Mucosa of descending colon (tissue), 3 donors: Measurements from ENCODE around the gene MAP3K5. TPM values are rescaled to one million over a fixed set of nuclear protein-coding genes. Genes with fewer than 3 reads are reported as not detected.

Experiments
- ATAC-seq: fragments of 200-7000 bp; cut with Tn5 transposase; one replicate; pipeline ENCODE4 v1.9.1; 2020; ENCODE audit warnings: mild to moderate bottlenecking, moderate library complexity
- DNase-seq, 3 donors: peaks; one replicate each; pipeline ENCODE4 v3.0.0-alpha.2; 2020
- H3K36me3 ChIP-seq: fragments of 200-600 bp; one replicate; pipeline ENCODE4 v1.8.0; 2021; ENCODE audit warnings: low read depth, mild to moderate bottlenecking
- H3K4me1 ChIP-seq: fragments of 200-600 bp; one replicate; pipeline ENCODE4 v1.8.0; 2021; ENCODE audit warnings: low read depth, mild to moderate bottlenecking
- H3K4me3 ChIP-seq: fragments of 200-600 bp; one replicate; pipeline ENCODE4 v1.8.0; 2021; ENCODE audit warnings: mild to moderate bottlenecking
- H3K9me3 ChIP-seq: fragments of 200-600 bp; one replicate; pipeline ENCODE4 v1.8.0; 2021; ENCODE audit warnings: mild to moderate bottlenecking
- intact Hi-C, 2 donors: fragments of 100-400 bp; cut with DNase I in 1 of 2; cut with micrococcal nuclease in 1 of 2; formaldehyde crosslinking; loops; one replicate each; pipeline versions ENCODE4 v1.11.0 to v1.11.1; 2022; cut with DNase I, micrococcal nuclease
- total RNA-seq, 3 donors: library from RNA; stranded (reverse); fragmentation: NEBNext Ultra II Directional in 2 of 3; extraction: Animal tissue kit (Norgen Biotek cat#: 25700) in 2 of 3; gene quantifications; one replicate each; pipeline versions ENCODE4 v1.2.1 to v1.2.4, GENCODE V29; 2021 to 2023
- TF ChIP-seq, protein P1 (sequence below): fragments of 200-600 bp; IDR thresholded peaks from one replicate; pipeline ENCODE4 v1.8.0; 2022; ENCODE audit warnings: antibody characterized with exemption, mild to moderate bottlenecking
- donor health status: DM: no; HTN: no; CAD: no; lungs with moderate emphysema.
- donor health status: DM: no; HTN: no; CAD: no.
- donor health status: DM: no; HTN: yes; CAD: no.

MAP3K5 gene
- total RNA-seq, 3 donors from 2014 or later = 12.6 to 18.2 (median 16.3) TPM

DNA sequence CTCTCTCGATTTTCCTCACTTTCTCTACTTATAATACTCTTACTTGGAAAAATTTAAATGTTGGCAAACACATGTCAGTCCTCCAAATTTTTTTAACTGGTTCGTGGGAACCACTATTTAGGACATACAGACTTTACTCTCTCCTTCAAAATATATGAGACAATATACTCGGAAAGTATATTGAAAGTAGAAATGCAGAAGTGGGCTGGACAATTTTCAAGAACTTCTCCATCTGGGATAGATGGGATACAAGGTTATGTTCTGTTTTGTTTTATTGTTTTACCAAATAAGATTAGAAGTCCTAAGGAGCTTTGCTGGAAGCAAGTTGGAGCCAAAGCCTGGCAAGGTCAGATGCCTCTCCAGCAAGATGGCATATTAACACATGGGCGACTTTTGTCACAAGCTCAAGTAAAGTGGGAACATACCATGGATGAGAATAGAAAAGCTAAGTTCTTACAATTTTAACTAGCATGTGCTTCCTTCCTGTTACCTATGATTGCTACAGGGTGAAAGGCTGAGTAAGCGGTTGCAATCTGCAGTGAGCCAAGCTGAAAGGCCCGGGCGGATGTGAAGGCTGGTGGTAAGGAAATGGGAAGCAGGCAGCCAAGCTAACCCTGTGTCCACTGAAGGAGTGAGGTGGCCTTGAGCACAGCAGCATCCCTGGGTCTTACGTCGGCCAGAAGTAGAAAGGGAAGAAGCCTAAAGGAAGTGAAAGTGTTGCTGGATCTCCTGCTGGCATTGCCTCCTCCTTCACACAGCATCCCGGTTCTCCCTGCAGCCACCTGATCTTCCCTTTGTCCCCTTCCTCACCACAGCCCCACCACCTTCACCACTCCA, 7.1 kb downstream of the MAP3K5 start:
- Histone ChIP-seq H3K36me3 (no peaks in the 10 kb centered on the region), H3K4me3 (no peak overlapping the region), H3K4me1 (peaks cover 35% of the 10 kb centered on the region), H3K9me3 (no peaks in the 10 kb centered on the region)
- peak; percentile 63 for ATAC-seq
- TF ChIP-seq, protein P1, sequence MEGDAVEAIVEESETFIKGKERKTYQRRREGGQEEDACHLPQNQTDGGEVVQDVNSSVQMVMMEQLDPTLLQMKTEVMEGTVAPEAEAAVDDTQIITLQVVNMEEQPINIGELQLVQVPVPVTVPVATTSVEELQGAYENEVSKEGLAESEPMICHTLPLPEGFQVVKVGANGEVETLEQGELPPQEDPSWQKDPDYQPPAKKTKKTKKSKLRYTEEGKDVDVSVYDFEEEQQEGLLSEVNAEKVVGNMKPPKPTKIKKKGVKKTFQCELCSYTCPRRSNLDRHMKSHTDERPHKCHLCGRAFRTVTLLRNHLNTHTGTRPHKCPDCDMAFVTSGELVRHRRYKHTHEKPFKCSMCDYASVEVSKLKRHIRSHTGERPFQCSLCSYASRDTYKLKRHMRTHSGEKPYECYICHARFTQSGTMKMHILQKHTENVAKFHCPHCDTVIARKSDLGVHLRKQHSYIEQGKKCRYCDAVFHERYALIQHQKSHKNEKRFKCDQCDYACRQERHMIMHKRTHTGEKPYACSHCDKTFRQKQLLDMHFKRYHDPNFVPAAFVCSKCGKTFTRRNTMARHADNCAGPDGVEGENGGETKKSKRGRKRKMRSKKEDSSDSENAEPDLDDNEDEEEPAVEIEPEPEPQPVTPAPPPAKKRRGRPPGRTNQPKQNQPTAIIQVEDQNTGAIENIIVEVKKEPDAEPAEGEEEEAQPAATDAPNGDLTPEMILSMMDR = no peak
- DNase-seq = peak; percentile 49 to 85 (median 60)
- intact Hi-C loops = no loop called here

DNA sequence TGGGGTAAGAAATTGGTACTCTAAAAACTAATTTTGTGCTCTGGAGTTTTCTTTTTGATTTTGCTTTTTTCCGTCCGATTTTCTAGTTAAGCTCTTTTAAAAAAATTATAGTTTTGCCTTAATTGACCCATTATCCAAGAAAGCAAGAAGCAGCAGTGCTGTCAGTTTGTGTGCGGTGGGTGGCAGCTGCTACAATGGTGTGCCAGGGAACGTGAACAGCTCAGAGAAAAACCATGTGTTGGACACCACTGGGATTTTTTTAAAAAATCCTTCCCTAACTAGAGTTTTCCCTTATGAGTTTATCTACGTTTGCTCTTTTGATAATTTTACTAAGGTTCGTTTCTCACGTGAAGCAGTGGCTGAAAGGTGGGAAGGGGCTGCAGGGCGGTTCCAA, 8.0 kb downstream of the MAP3K5 start:
- no peaks in the 10 kb centered on the region for H3K9me3 ChIP-seq
- ATAC-seq = no peak
- TF ChIP-seq, protein P1 = no peak
- DNase-seq = no peak
- no peaks in the 10 kb centered on the region for H3K36me3 ChIP-seq
- H3K4me1 ChIP-seq = peaks cover 38% of the 10 kb centered on the region
- H3K4me3 ChIP-seq = no peak overlapping the region
- intact Hi-C loops = no loop called here

- DNase-seq = peak in 2 of 3 donors; percentile 36 to 63
- TF ChIP-seq, protein P1 = no peak
- intact Hi-C loops = no loop called here
- Histone ChIP-seq H3K9me3 (no peaks in the 10 kb centered on the region), H3K4me1 (peaks cover 38% of the 10 kb centered on the region), H3K4me3 (no peak overlapping the region), H3K36me3 (no peaks in the 10 kb centered on the region)
- peak; percentile 77 for ATAC-seq
These were observed 8.6 kb downstream of the MAP3K5 start for GRCh38 chr6:136783495-136784270.

- TF ChIP-seq, protein P1 = no peak
- H3K4me1 ChIP-seq = peaks cover 37% of the 10 kb centered on the region
- intact Hi-C loops = no loop called here
- no peak overlapping the region for H3K4me3 ChIP-seq
- ATAC-seq (no peak), DNase-seq (no peak)
- no peaks in the 10 kb centered on the region for H3K36me3 ChIP-seq
- no peaks in the 10 kb centered on the region for H3K9me3 ChIP-seq
These were observed 9.3 kb downstream of the MAP3K5 start for GRCh38 chr6:136783021-136783420.

DNA sequence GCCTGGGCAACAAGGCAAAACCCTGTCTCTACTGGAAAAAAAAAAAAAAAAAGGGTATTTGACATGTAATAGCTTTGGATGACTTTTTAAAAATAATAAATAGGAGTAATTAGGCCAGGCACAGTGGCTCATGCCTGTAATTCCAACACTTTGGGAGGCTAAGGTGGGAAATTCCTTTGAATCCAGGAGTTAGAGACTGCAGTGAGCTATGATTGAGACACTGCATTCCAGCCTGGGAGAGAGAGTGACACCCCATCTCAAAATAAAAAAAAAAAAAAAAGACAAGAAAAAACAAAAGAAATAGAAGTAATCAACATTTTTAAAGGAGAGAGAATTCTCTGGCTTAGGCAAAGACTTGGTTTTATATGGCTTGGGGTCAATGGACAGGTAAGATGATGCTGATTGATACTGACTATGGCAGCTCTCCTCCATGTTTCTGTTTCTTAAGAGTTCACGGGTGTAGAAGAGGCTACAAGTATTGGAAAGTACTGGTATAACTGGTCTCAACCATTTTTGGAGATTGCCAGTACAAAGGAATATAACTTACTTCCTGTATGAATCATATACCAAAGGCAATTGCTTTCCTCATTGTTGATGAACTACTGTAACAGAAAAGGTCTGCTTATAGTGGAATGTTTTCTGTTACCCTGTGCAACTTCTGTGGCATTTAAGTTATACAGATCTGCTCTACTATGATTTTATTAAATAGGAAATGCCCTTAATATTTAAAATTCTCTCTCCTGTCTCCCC, 10.1 kb downstream of the MAP3K5 start:
- no peaks in the 10 kb centered on the region for H3K9me3 ChIP-seq
- no peaks in the 10 kb centered on the region for H3K36me3 ChIP-seq
- TF ChIP-seq, protein P1 = no peak
- peak; percentile 77 for ATAC-seq
- H3K4me1 ChIP-seq = peaks cover 30% of the 10 kb centered on the region
- intact Hi-C loops = no loop called here
- no peak overlapping the region for H3K4me3 ChIP-seq
- DNase-seq = no peak
